ENCODE measurements around the gene GPR26. TPM values are rescaled to one million over a fixed set of nuclear protein-coding genes. Genes with fewer than 3 reads are reported as not detected.

Gene GPR26
- not detected in 2 replicates for total RNA-seq

GRCh38 chr10:123666318-123667236 is at the start of gene GPR26:
Gene GPR26, plus strand, starts transcription at chr10:123666355. Its CDS starts 53 bp downstream, at chr10:123666408.

Other genes starting within 250 kb of the GPR26 start
- 3.1 and 29.0 TPM in 2 replicates for gene CPXM2, start 225.5 kb downstream of the GPR26 start, total RNA-seq